ENCODE measurements around the gene ZBTB7C. TPM values are rescaled to one million over a fixed set of nuclear protein-coding genes. Genes with fewer than 3 reads are reported as not detected.

Gene ZBTB7C
- total RNA-seq, 1 donor from 2014 or later, result 0.11 TPM

- Mint-ChIP-seq H3K27me3 (ENCODE audit: unreplicated experiment) (peaks cover 29% of the 10 kb centered on the region), H3K9me3 (ENCODE audit: unreplicated experiment) (no peaks in the 10 kb centered on the region), H3K4me1 (ENCODE audit: unreplicated experiment) (peaks cover 18% of the 10 kb centered on the region), H3K4me3 (ENCODE audit: unreplicated experiment) (no peak overlapping the region), H3K27ac (ENCODE audit: unreplicated experiment) (peak overlapping the region; percentile 46), H3K36me3 (ENCODE audit: unreplicated experiment) (no peaks in the 10 kb centered on the region)
- DNase-seq (ENCODE audit: extremely low spot score, unreplicated experiment), result no peak
- TF ChIP-seq CTCF (IDR thresholded peaks at IDR 0.05), result peak; percentile 59
Measured at GRCh38 chr18:48023334-48024008, 385.7 kb downstream of the ZBTB7C start.

DNA sequence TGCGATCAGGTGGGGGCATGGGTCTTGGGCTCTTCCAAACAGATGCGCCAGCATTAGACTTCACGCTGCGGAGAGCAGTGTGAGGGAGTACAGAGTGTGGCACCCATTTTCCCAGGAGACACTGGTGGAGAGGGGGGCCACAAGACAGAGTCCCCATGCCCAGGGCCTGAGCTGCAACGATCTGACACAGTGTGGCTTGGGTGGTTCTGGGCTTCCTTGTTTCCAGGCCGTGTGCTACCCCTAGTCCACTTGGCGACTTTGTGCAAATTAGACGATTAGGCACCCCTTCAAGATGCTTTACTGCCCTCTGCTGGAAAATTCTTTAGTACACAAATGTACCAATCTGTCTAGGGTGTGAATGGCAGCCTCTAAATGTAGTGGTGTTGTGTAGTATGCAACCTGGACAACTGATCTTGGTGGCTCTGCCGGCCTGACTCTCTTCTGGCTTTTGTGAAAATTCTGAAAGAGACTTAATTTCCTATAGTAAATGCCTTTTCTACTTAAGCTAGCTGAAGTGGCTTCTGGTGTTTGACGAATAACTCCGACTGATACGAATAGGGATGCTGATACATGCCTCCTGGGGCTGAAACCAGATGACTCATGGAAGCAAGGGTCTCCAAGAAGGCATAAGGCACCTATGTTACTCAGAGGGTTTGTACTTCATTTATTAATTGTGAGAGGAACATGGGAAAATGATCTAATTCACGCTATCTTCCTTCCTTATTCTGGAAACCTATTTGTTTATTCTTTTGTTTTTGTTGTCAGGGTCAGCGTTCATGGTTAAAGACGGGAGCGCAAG lies 386.5 kb downstream of the ZBTB7C start:
- Mint-ChIP-seq H3K36me3 (ENCODE audit: unreplicated experiment) (no peaks in the 10 kb centered on the region), H3K9me3 (ENCODE audit: unreplicated experiment) (no peaks in the 10 kb centered on the region), H3K4me1 (ENCODE audit: unreplicated experiment) (peaks cover 14% of the 10 kb centered on the region), H3K27me3 (ENCODE audit: unreplicated experiment) (peaks cover 34% of the 10 kb centered on the region), H3K27ac (ENCODE audit: unreplicated experiment) (peak overlapping the region; percentile 46), H3K4me3 (ENCODE audit: unreplicated experiment) (no peak overlapping the region)
- TF ChIP-seq CTCF (IDR thresholded peaks at IDR 0.05), result peak; percentile 69
- DNase-seq (ENCODE audit: extremely low spot score, unreplicated experiment), result no peak

DNA sequence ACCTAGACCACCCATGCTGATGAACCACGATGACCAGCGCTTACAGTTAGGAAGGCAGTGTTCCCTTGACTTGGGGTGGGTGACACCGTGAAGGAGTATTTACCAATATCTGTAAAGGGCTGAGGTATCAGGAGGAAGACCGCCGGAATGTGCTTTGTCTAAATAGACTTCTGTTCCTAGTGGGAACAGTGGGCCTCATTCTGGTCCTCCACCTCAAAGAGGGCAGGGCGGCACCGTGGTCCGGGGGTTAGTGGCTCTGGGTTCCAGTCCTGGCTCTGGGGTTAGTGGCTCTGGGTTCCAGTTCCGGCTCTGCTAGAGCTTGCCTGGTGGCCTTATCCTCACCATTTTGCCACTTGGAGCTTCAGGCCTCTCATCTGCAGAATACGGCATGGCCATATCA lies 387.2 kb downstream of the ZBTB7C start:
- DNase-seq (ENCODE audit: extremely low spot score, unreplicated experiment), result no peak
- Mint-ChIP-seq H3K27ac (ENCODE audit: unreplicated experiment) (no peak overlapping the region), H3K4me1 (ENCODE audit: unreplicated experiment) (peaks cover 7% of the 10 kb centered on the region), H3K4me3 (ENCODE audit: unreplicated experiment) (no peak overlapping the region), H3K27me3 (ENCODE audit: unreplicated experiment) (peaks cover 41% of the 10 kb centered on the region), H3K36me3 (ENCODE audit: unreplicated experiment) (no peaks in the 10 kb centered on the region), H3K9me3 (ENCODE audit: unreplicated experiment) (no peaks in the 10 kb centered on the region)
- TF ChIP-seq CTCF (IDR thresholded peaks at IDR 0.05), result no peak

GRCh38 chr18:48021273-48021914 lies 387.8 kb downstream of the ZBTB7C start:
- Mint-ChIP-seq H3K27ac (ENCODE audit: unreplicated experiment) (no peak overlapping the region), H3K27me3 (ENCODE audit: unreplicated experiment) (peaks cover 47% of the 10 kb centered on the region), H3K9me3 (ENCODE audit: unreplicated experiment) (no peaks in the 10 kb centered on the region), H3K36me3 (ENCODE audit: unreplicated experiment) (no peaks in the 10 kb centered on the region), H3K4me3 (ENCODE audit: unreplicated experiment) (no peak overlapping the region), H3K4me1 (ENCODE audit: unreplicated experiment) (peaks cover 7% of the 10 kb centered on the region)
- TF ChIP-seq CTCF (IDR thresholded peaks at IDR 0.05), result no peak
- DNase-seq (ENCODE audit: extremely low spot score, unreplicated experiment), result no peak

Data from osteocyte (in vitro differentiated cells).